SHP77 treated with DMSO at 0.1 percent for 48 hours (cell line): ENCODE measurements around the gene SAMSN1.

ENCODE experiments used
- DNase-seq: peaks from one replicate; lab custom pipeline; 2025; lab: John Stamatoyannopoulos, UW

Gene SAMSN1

DNA sequence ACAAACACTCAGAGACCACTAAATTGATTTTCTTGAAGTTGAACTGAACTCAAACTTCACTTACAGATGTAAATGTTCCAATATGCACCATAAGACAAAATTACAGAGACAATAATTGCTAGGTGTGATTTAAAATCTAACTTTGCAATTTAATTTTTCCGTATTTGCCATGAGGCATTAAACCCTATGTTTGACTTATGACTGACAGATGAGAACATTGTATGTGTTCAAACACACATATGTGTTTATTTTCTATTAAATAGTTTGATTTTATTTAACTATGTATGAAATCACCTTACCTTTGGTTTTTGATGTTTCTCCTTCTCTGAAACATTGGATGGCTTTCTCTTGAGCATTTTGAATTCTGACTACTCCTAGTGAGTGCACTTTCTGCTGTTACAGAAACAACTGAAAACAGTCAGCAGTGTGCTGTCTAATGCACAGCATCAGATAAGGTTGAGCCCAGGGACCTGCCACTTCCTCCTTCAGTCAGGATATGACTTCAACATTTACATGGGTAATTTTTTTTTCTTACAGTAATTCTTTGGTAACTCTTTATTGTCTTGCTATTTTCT lies at the start of gene SAMSN1:
SAMSN1 (minus strand) TSS at position 410 of the 575 bp plus-strand sequence; CDS start at position 356, 54 bp downstream.
- no peak for DNase-seq

DNA sequence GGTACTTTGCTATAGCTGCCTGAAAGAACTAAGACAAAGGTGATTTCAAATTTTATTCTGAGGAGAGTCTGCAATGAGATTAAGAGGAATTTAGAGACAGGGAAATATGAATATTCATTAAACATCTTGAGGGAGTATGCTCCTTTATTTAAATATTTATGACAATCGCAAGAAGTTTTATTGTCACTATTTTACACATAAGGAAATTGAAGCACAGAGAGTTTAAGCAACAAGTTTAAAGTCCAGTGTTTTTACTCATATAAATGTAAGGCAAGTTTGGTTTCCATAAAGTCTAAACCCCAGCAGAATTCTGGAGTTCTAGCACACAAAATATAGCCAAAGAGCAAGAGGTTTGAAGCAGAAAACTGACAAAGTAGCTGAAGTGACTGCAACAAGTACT lies 49.3 kb upstream of the SAMSN1 start:
- no peak for DNase-seq

- DNase-seq, result no peak
These were observed 48.9 kb upstream of the SAMSN1 start for GRCh38 chr21:14594967-14595366.

- DNase-seq, result no peak
These were observed 47.1 kb upstream of the SAMSN1 start for GRCh38 chr21:14593230-14593629.

DNA sequence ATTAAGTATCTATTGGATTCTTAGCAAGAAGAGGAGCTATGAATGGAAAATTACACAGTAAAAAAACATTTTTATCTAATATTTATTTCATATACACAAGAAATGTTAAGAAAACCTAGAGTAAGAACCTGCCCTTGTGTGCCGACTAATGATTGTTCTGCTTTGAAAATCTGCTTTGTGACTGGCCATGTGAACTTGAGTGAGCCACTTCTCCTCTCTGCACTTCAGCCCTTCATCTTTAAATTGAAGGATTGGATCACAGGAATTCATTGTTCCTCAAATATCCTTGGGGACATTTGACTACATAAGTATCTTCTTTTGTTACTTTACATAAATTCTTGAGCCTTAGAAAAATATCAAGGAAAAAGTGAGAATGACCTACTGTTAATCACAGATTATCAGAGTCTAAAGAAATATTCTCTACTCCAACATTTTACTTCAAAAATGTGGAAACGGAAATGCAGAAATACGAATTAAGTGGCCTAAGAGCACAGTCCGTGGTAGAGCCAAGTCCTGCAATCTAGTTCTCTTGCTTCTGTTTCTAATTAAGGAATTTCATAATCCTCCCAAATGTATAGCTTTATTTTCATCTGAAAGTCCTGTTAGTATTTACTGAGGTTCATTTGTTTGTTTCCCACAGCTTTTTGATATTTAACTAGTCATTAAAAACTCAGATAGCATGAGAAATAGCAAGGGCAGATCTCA lies 46.3 kb upstream of the SAMSN1 start:
- DNase-seq, result no peak

DNA sequence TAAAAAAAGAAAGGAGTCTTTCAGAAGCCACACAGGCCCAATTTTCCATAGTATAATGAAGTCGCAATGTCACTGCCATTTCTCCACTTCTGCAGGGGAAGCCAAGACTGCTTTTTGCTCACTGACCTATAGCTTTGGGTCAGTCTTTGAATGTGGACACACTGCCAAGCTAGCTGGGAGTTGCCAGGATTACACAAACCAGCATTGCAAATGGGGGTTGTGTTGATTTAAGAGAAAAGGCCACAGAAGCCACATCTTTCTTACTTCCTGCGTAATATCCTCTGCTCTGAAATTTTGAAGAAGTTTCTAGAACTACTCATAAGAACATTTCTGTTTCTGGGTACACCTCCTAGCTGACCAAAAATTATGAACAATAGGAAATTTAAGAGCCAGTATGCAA lies 45.8 kb upstream of the SAMSN1 start:
- DNase-seq, result no peak

- DNase-seq, result no peak
These were observed 45.3 kb upstream of the SAMSN1 start for GRCh38 chr21:14591377-14591776.

- no peak for DNase-seq
These were observed 43.9 kb upstream of the SAMSN1 start for GRCh38 chr21:14589855-14590563.

- no peak for DNase-seq
These were observed 41.2 kb upstream of the SAMSN1 start for GRCh38 chr21:14587266-14587665.

GRCh38 chr21:14585122-14585521 lies 39.0 kb upstream of the SAMSN1 start:
- no peak for DNase-seq

GRCh38 chr21:14584357-14585095 lies 38.4 kb upstream of the SAMSN1 start:
- no peak for DNase-seq

DNA sequence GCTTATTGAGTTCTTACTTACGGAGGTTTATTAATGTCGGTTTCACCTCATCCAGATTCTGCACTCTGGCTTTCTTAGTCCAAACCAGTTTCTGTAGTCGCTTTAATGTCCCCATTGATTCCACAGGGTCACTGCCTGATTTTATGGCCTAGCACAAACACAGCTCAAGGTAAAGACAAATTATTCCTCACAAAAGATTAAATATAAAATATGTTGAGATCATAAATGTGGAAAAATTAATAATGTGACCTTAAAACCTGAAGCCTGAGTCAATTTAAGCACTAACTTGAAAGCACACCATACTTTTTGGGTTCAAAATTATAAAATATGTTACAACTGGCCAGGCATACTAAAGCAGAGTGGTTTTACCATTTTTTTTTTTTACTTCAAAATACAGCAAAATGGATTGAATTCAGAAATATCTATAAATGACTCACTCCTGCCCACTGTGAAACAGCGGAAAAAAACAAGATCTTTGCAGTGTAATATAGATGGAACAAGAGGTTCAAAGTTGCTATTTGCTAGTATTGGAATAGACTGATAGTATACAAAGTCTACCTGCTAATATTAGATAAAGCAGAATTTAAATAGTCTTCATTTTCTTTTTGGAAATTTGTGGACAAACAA lies 37.6 kb upstream of the SAMSN1 start:
- DNase-seq, result no peak

- DNase-seq, result no peak
These were observed 37.0 kb upstream of the SAMSN1 start for GRCh38 chr21:14582934-14583628.

DNA sequence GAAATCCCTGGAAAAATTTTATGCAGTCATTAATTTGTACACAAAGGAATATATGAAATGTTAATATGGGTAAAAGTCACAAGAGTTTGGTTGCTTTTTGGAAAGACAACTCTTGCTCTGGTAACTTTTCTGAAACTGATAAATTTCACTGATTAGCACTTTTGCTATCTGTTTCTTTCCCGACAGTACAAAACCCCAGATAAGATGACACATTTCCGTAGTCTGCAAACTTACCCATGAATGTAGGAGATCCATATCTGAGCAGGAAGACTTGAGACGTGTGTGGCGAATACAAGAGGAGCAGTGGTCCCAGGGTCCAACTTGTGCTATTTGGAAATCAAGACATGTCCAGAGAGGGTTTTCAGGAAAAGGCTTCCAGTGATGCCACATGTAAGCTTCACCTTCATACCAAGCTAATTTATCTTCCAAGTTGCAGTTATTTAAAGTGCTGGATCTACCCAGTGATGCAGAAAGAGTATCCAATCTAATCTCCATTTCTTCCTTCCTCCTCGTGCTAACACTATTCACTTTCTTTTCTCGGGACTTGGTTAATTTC lies 35.9 kb upstream of the SAMSN1 start:
- DNase-seq, result no peak

- DNase-seq, result no peak
These were observed 27.1 kb upstream of the SAMSN1 start for GRCh38 chr21:14573244-14573643.

- no peak for DNase-seq
These were observed 26.2 kb upstream of the SAMSN1 start for GRCh38 chr21:14572204-14572780.

DNA sequence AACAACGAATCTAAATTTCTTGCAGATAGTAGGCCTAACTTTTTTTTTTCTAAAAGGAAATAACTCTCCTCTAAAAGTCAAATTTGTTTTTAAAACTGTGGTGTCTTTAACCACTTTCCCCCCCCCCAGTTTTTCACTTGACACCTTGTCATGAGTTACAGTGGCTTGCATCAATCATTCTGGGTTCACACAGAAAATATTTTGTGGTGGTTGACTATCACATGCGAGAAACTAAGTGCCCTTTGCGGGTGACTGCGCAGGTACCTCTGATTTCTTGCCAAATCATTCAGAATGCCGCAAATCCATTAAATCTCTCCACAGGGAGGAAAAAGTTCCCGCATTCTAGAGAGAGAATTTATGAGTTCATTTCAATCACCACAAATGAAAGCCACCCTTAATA lies 23.8 kb upstream of the SAMSN1 start:
- no peak for DNase-seq

GRCh38 chr21:14569026-14569621 lies 23.0 kb upstream of the SAMSN1 start:
- DNase-seq, result no peak

- DNase-seq, result no peak
These were observed 21.5 kb upstream of the SAMSN1 start for GRCh38 chr21:14567331-14568279.
